Mesendoderm (in vitro differentiated cells): ENCODE data around the gene TERC.

Experiments used
- DNase-seq: peaks from one replicate; pipeline ENCODE4 v3.0.0; 2013
- H2AK5ac ChIP-seq: 2 replicates; pipeline ENCODE4 v1.6.1; 2013; ENCODE audit warnings: low read length, inconsistent platforms
- H2BK120ac ChIP-seq: 2 replicates; pipeline ENCODE4 v1.6.1; 2013; ENCODE audit warnings: low read depth, mild to moderate bottlenecking, low read length, moderate library complexity, mixed read lengths
- H2BK15ac ChIP-seq: replicated peaks from 2 replicates; pipeline ENCODE4 v1.6.1; 2013; ENCODE audit warnings: low read depth, mild to moderate bottlenecking, moderate library complexity
- H2BK5ac ChIP-seq: 2 replicates; pipeline ENCODE4 v1.6.1; 2013; ENCODE audit warnings: low read length, inconsistent platforms
- H3K18ac ChIP-seq: 2 replicates; pipeline ENCODE4 v1.6.1; 2013; ENCODE audit warnings: mild to moderate bottlenecking, low read length, mixed read lengths
- H3K23ac ChIP-seq: one replicate; pipeline ENCODE4 v1.6.1; 2013; ENCODE audit warnings: low read length
- H3K27ac ChIP-seq: 2 replicates; pipeline ENCODE4 v1.5.1; 2013; ENCODE audit warnings: low read depth, mild to moderate bottlenecking, inconsistent platforms, low read length, moderate library complexity
- H3K27me3 ChIP-seq: 2 replicates; pipeline ENCODE4 v1.6.1; 2013; ENCODE audit warnings: low read length, control low read depth, mild to moderate bottlenecking, inconsistent platforms; ENCODE audit not compliant: insufficient read depth, poor library complexity
- H3K36me3 ChIP-seq: 2 replicates; pipeline ENCODE4 v1.6.1; 2013; ENCODE audit warnings: low read length, inconsistent platforms; ENCODE audit not compliant: control insufficient read depth, insufficient read depth
- H3K4ac ChIP-seq: one replicate; pipeline ENCODE4 v1.6.1; 2013; ENCODE audit warnings: low read depth, mild to moderate bottlenecking, low read length, moderate library complexity
- H3K4me1 ChIP-seq: 2 replicates; pipeline ENCODE4 v1.6.1; 2013; ENCODE audit warnings: low read depth, low read length, inconsistent platforms; ENCODE audit not compliant: control insufficient read depth
- H3K4me2 ChIP-seq: 2 replicates; pipeline ENCODE4 v1.6.1; 2013; ENCODE audit warnings: low read length
- H3K4me3 ChIP-seq: 2 replicates; pipeline ENCODE4 v1.5.1; 2013; ENCODE audit warnings: mild to moderate bottlenecking, low read length
- H3K56ac ChIP-seq: one replicate; pipeline ENCODE4 v1.6.1; 2013; ENCODE audit warnings: low read length
- H3K79me1 ChIP-seq: 2 replicates; pipeline ENCODE4 v1.6.1; 2013; ENCODE audit warnings: low read length, inconsistent platforms
- H3K79me2 ChIP-seq: 2 replicates; pipeline ENCODE4 v1.6.1; 2013; ENCODE audit warnings: mild to moderate bottlenecking, low read length; ENCODE audit not compliant: control insufficient read depth, insufficient read depth
- H3K9ac ChIP-seq: 2 replicates; pipeline ENCODE4 v1.6.1; 2013; ENCODE audit warnings: low read length, inconsistent platforms
- H4K5ac ChIP-seq: one replicate; pipeline ENCODE4 v1.6.1; 2013; ENCODE audit warnings: low read length
- H4K8ac ChIP-seq: one replicate; pipeline ENCODE4 v1.6.1; 2013; ENCODE audit warnings: low read depth, mild to moderate bottlenecking, control low read depth, low read length, moderate library complexity
- WGBS: extraction: QIAGEN DNeasy Blood & Tissue Kit; methylation state at CpG from one replicate; pipeline ENCODE4 v1.1.7; 2013; ENCODE audit warnings: low lambda C conversion rate, missing lambda C conversion rate; ENCODE audit not compliant: insufficient coverage; ENCODE audit errors: extremely low coverage; 5-methylcytosine and 5-hydroxymethylcytosine counted together

Gene TERC

DNA sequence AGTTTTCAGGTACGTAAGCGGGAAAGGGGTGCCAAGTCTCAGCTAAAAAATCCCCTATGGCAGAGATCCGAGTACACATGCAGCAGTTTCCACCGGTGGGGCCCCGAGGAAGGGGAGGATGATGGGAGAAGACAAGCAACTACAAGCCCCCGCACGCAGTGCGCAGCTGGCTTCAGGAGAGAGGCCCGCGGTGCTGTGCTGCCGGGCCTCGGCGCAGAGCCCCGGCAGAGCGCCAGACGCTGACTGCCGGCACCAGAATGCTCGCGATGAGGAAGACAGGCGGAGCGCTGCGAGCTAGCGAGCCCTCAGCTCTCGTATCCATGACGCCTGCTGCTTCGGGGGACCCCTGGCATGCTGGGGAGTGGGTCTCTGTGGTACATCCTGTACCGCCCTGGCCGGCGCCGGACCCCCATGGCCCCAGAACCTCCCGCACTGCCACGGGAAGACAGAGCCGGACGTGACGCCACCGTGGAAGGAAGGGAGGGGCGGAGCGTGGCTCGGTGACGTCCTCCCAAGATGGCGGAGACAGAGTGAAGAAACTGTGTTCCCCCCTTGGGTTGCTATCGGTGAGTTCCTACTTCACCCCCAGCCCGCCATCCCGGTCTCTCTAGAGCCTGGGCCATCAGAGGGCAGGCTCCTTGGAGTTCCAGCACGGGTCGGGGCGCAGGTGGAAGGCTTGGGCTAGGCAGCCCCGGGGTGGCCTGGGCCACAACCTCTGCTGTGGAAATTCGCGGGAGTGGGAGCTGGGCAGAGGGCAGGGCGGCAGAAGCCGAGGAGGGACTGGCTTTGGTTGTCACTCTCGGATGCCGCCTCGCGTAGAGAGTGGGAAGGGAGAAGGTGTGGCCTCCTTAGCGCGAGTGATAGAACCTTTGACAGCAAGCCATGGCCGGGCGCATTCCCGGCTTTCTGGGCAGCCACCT is 8.3 kb upstream of the TERC start, which contains the start of gene MYNN:
Gene MYNN (plus strand): TSS at position 500 of the 920 bp plus-strand sequence. CDS start 900 bp downstream, outside the sequence.
- peak within 1 kb of the TSS; percentile 96 for H3K4me3 ChIP-seq
- H3K4me2 ChIP-seq, result peak within 1 kb of the TSS; percentile 99
- H3K18ac ChIP-seq, result peak within 1 kb of the TSS; percentile 60
- H3K56ac ChIP-seq, result peak within 1 kb of the TSS; percentile 99
- H3K27me3 ChIP-seq, result no peaks in the 10 kb centered on the region
- no peak within 1 kb of the TSS for H4K8ac ChIP-seq
- peak; percentile 96 for DNase-seq
- peak within 1 kb of the TSS; percentile 80 for H2AK5ac ChIP-seq
- H3K23ac ChIP-seq, result peak within 1 kb of the TSS; percentile 87
- peak within 1 kb of the TSS; percentile 99 for H3K4ac ChIP-seq
- H3K27ac ChIP-seq, result peak within 1 kb of the TSS; percentile 78
- no peak within 1 kb of the TSS for H2BK120ac ChIP-seq
- peak within 1 kb of the TSS; percentile 85 for H3K9ac ChIP-seq
- WGBS, result no CpG with 5 or more reads among the region's 61 CpGs
- H2BK5ac ChIP-seq, result peak within 1 kb of the TSS; percentile 24
- no peaks in the 10 kb centered on the region for H3K36me3 ChIP-seq
- peaks cover 1% of the 10 kb centered on the region for H3K4me1 ChIP-seq
- H2BK15ac ChIP-seq, result no peak within 1 kb of the TSS
- H3K79me2 ChIP-seq, result peaks cover 13% of the 10 kb centered on the region
- no peak within 1 kb of the TSS for H4K5ac ChIP-seq
- peaks cover 4% of the 10 kb centered on the region for H3K79me1 ChIP-seq

DNA sequence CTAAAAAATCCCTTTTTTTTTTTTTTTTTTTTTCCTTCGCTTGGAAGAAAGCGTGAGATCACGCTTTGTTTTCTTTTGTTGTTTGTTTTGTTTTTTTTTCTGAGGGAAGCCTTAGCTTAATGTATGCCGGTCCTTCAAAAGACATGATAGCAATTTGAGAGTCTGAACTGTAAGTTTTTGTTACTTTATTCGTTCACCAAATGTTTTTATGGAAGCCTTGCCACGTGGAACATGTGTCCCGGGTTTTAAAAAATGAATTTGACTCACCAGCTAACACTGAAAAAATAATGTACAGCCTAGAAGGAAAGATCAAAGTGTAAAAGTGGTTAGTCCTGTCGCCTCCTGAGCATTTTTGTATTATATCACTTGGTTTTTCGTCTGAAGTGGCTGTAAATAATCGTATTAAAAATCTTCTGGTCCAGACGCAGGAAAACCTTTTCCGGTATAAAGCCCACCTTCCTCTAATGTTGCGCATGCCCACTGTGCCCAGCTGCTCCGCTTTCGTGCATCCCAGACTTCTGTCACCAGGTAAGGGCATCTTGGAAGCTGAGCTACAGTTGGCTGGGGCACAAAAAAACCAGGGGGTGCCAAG is 7.5 kb upstream of the TERC start:
- Histone ChIP-seq H3K27me3 (no peaks in the 10 kb centered on the region), H3K4me1 (peaks cover 1% of the 10 kb centered on the region), H4K5ac (no peak overlapping the region), H3K56ac (peak overlapping the region; percentile 94), H3K36me3 (no peaks in the 10 kb centered on the region), H2BK5ac (peak overlapping the region; percentile 24), H4K8ac (no peak overlapping the region), H2BK120ac (no peak overlapping the region), H3K79me1 (peaks cover 4% of the 10 kb centered on the region), H2AK5ac (no peak overlapping the region), H3K4me3 (peak overlapping the region; percentile 82), H3K9ac (peak overlapping the region; percentile 85), H2BK15ac (no peak overlapping the region), H3K23ac (no peak overlapping the region), H3K79me2 (peaks cover 13% of the 10 kb centered on the region), H3K27ac (peak overlapping the region; percentile 78), H3K4me2 (peak overlapping the region; percentile 63), H3K4ac (peak overlapping the region; percentile 99), H3K18ac (peak overlapping the region; percentile 60)
- peak; percentile 91 for DNase-seq
- no CpG with 5 or more reads among the region's 15 CpGs for WGBS

DNA sequence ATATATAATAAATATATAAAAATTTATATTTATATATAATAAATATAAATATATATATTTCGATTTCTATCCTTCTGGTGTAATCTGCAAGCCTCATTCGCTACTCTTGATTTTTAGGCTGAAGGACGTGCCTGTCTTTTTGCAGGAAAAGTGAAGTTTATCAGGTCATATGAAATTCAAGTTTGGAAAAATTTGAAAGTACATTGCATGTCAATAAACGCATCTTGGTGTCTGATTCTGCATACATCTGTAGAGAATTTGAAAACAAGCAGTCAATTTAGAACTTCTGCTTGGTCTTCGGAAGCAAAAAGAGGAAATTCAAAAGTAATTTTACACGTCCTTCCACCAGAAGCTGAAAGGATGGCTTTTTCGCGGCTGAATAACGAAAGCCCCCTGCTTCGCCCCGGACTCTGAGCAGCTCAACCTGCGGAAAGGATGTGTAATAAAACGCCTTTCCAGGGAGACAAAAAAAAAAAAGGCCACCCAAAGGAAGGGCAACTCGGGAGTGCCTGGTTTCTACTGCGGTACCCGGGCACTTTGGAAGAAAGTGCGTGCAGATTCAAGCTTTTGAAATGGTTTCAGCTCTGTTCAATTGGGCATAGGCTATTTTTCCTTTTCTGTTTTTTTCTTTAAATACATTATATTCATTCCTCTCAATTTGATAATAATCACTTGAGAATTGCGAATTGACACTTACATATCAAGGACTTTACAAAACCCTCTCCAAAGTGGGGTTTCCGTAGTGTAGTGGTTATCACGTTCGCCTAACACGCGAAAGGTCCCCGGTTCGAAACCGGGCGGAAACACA is 6.8 kb upstream of the TERC start:
- Histone ChIP-seq H3K27ac (no peak overlapping the region), H3K18ac (peak overlapping the region; percentile 56), H3K79me1 (peaks cover 4% of the 10 kb centered on the region), H3K79me2 (peaks cover 13% of the 10 kb centered on the region), H3K36me3 (no peaks in the 10 kb centered on the region), H2BK5ac (no peak overlapping the region), H3K9ac (peak overlapping the region; percentile 64), H2BK15ac (no peak overlapping the region), H3K4ac (no peak overlapping the region), H2AK5ac (no peak overlapping the region), H4K5ac (no peak overlapping the region), H3K23ac (no peak overlapping the region), H3K4me2 (peak overlapping the region; percentile 61), H3K4me3 (peak overlapping the region; percentile 34), H4K8ac (no peak overlapping the region), H3K4me1 (peaks cover 1% of the 10 kb centered on the region), H2BK120ac (no peak overlapping the region), H3K27me3 (no peaks in the 10 kb centered on the region), H3K56ac (peak overlapping the region; percentile 72)
- DNase-seq, result peak; percentile 90
- no CpG with 5 or more reads among the region's 27 CpGs for WGBS

DNA sequence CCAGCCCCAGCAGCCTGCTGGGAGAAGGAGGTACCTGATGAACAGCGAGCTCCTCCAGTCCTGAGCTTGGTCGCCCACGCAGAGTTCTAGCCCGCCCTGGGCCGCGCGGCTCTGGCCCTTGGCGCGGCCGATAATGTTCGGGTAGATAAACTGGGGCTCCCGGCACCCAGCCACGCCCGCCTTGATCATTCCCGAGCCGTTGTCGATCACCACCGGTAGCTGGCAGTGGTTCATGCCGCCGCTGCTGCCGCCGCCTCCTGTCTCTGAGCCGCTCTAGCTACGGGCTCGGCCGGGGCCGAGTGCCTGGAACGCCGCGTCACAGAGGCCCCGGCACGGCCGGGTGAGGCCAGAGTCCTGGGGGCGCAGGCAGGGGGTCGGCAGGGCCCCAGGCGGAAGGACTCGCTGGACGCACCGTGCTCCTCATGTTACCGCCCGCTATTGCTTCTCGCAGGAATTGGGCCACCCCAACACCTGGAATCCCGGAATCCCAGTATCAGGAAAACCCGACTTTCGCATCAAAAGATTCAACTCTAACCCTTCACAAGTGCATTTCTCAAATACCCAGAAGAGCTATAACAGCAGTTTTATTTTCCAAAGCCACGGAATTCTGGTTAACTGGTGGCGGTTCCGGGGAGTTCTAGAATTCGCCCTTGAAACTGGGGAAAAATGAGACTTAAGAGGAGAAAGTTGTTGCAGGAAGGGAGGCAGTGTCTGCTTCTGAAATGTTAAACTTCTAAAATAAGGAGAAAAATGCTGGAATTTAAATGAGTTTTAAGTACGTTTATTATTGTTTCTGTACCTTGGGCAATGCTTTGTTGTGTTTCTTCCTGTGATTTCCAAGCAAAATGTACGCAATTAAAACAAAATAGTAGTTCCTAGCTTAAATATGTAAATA is 4.7 kb upstream of the TERC start, which contains the start of gene ACTRT3:
Gene ACTRT3 (minus strand): TSS at position 275 of the 895 bp plus-strand sequence. CDS start 41 bp downstream, at position 234.
- Histone ChIP-seq H4K5ac (no peak within 1 kb of the TSS), H3K79me2 (peaks cover 11% of the 10 kb centered on the region), H2AK5ac (no peak within 1 kb of the TSS), H2BK120ac (no peak within 1 kb of the TSS), H3K56ac (peak within 1 kb of the TSS; percentile 85), H3K4me2 (peak within 1 kb of the TSS; percentile 33), H3K79me1 (peaks cover 4% of the 10 kb centered on the region), H4K8ac (no peak within 1 kb of the TSS), H2BK15ac (no peak within 1 kb of the TSS), H3K23ac (no peak within 1 kb of the TSS), H3K36me3 (no peaks in the 10 kb centered on the region), H3K27ac (peak within 1 kb of the TSS; percentile 8), H3K18ac (peak within 1 kb of the TSS; percentile 95), H3K4ac (no peak within 1 kb of the TSS), H2BK5ac (no peak within 1 kb of the TSS), H3K4me1 (peaks cover 1% of the 10 kb centered on the region), H3K9ac (peak within 1 kb of the TSS; percentile 76), H3K27me3 (no peaks in the 10 kb centered on the region), H3K4me3 (peak within 1 kb of the TSS; percentile 69)
- WGBS, result no CpG with 5 or more reads among the region's 51 CpGs
- DNase-seq, result peak; percentile 94
